Measurements from ENCODE around the gene C18orf63. TPM values are rescaled to one million over a fixed set of nuclear protein-coding genes. Genes with fewer than 3 reads are reported as not detected.

C18orf63 gene
- total RNA-seq, 4 donors from 2014 or later, result not detected

GRCh38 chr18:74346206-74346605, 30.6 kb downstream of the C18orf63 start:
- no peak for TF ChIP-seq EP300 (IDR thresholded peaks at IDR 0.05; ENCODE audit: low read depth)
- no peak for TF ChIP-seq POLR2AphosphoS5 (IDR thresholded peaks at IDR 0.05)
- no peak for TF ChIP-seq CTCF (IDR thresholded peaks at IDR 0.05)
- no peak for TF ChIP-seq POLR2A (IDR thresholded peaks at IDR 0.05)
- Histone ChIP-seq H3K36me3 (no peaks in the 10 kb centered on the region), H3K4me3 (no peak overlapping the region), H3K4me1 (no peaks in the 10 kb centered on the region), H3K9me3 (no peaks in the 10 kb centered on the region), H3K27ac (no peak overlapping the region), H3K27me3 (no peaks in the 10 kb centered on the region)
- in situ Hi-C loops (cut with MboI; ENCODE audit: low pct_ligation_motif_present in 1 of 4, low pct_unique_long_range_greater_than_20kb in 1 of 4, low sequenced_read_pairs in 3 of 4), result loop anchor here in 3 of 4 donors (5.0 to 10.0 kb wide), 2 partner anchors 149 to 151 kb away; no protein-coding TSS in a partner anchor
- no peak for DNase-seq
- intact Hi-C loops (cut with DNase I; ENCODE audit: low total_unique reads), result no loop called here

GRCh38 chr18:74348581-74348980, 32.9 kb downstream of the C18orf63 start:
- no peak for DNase-seq
- in situ Hi-C loops (cut with MboI; ENCODE audit: low pct_ligation_motif_present in 1 of 4, low pct_unique_long_range_greater_than_20kb in 1 of 4, low sequenced_read_pairs in 3 of 4) (loop anchor here in 3 of 4 donors (5.0 to 10.0 kb wide), 2 partner anchors 151 to 154 kb away; no protein-coding TSS in a partner anchor), intact Hi-C loops (cut with DNase I; ENCODE audit: low total_unique reads) (no loop called here)
- Histone ChIP-seq H3K9me3 (no peaks in the 10 kb centered on the region), H3K4me1 (peaks cover 0 to 5% (median 0%) of the 10 kb centered on the region in 4 donors), H3K36me3 (no peaks in the 10 kb centered on the region), H3K27ac (no peak overlapping the region), H3K4me3 (no peak overlapping the region), H3K27me3 (no peaks in the 10 kb centered on the region)
- 56 to 64% methylated on average over 2 of the region's 2 CpGs for WGBS, 2 donors (ENCODE audit: low coverage in 1 of 2)
- TF ChIP-seq POLR2A (IDR thresholded peaks at IDR 0.05) (no peak), POLR2AphosphoS5 (IDR thresholded peaks at IDR 0.05) (no peak), EP300 (IDR thresholded peaks at IDR 0.05; ENCODE audit: low read depth) (no peak), CTCF (IDR thresholded peaks at IDR 0.05) (no peak)

- H3K4me1 ChIP-seq, result peaks cover 0 to 11% (median 0%) of the 10 kb centered on the region in 4 donors
- WGBS, 2 donors (ENCODE audit: low coverage in 1 of 2), result 67% methylated on average over 1 of the region's 1 CpG; no CpG with 5 or more reads in 1 of the 2 donors
- in situ Hi-C loops (cut with MboI; ENCODE audit: low pct_ligation_motif_present in 1 of 4, low pct_unique_long_range_greater_than_20kb in 1 of 4, low sequenced_read_pairs in 3 of 4), result loop anchor here (5.0 to 25.0 kb wide), 5 partner anchors 136 to 211 kb away; partner anchors contain the start of gene CNDP2 (in 1 of the 4)
- H3K9me3 ChIP-seq, result no peaks in the 10 kb centered on the region
- DNase-seq, result no peak
- no peak overlapping the region for H3K27ac ChIP-seq
- TF ChIP-seq EP300 (IDR thresholded peaks at IDR 0.05; ENCODE audit: low read depth), result no peak
- no peak for TF ChIP-seq CTCF (IDR thresholded peaks at IDR 0.05)
- TF ChIP-seq POLR2A (IDR thresholded peaks at IDR 0.05), result no peak
- TF ChIP-seq POLR2AphosphoS5 (IDR thresholded peaks at IDR 0.05), result no peak
- H3K27me3 ChIP-seq, result no peaks in the 10 kb centered on the region
- no peak overlapping the region for H3K4me3 ChIP-seq
- no peaks in the 10 kb centered on the region for H3K36me3 ChIP-seq
- intact Hi-C loops (cut with DNase I; ENCODE audit: low total_unique reads), result loop anchor here (5.0 to 10.0 kb wide), 2 partner anchors 143 to 201 kb away; partner anchors contain the start of gene CNDP2
These were observed 35.7 kb downstream of the C18orf63 start for GRCh38 chr18:74351354-74351753.

- intact Hi-C loops (cut with DNase I; ENCODE audit: low total_unique reads), result loop anchor here (5.0 to 10.0 kb wide), 2 partner anchors 142 to 199 kb away; partner anchors contain the start of gene CNDP2
These were observed 37.6 kb downstream of the C18orf63 start for GRCh38 chr18:74353169-74353775.

More at GRCh38 chr18:74353169-74353775, 37.6 kb downstream of the C18orf63 start:
- H3K27ac ChIP-seq, result no peak overlapping the region
- H3K9me3 ChIP-seq, result no peaks in the 10 kb centered on the region
- WGBS, 2 donors (ENCODE audit: low coverage in 1 of 2), result 56 to 63% methylated on average over 1 of the region's 1 CpG
- in situ Hi-C loops (cut with MboI; ENCODE audit: low pct_ligation_motif_present in 1 of 4, low pct_unique_long_range_greater_than_20kb in 1 of 4, low sequenced_read_pairs in 3 of 4), result loop anchor here (5.0 to 25.0 kb wide), 5 partner anchors 134 to 209 kb away; partner anchors contain the start of gene CNDP2 (in 1 of the 4)
- H3K4me3 ChIP-seq, result no peak overlapping the region
- H3K36me3 ChIP-seq, result no peaks in the 10 kb centered on the region
- TF ChIP-seq CTCF (IDR thresholded peaks at IDR 0.05) (peak; percentile 64 to 86 (median 67)), POLR2A (IDR thresholded peaks at IDR 0.05) (no peak)
- peak; percentile 62 for DNase-seq
- peaks cover 0 to 20% (median 0%) of the 10 kb centered on the region in 4 donors for H3K4me1 ChIP-seq
- H3K27me3 ChIP-seq, result no peaks in the 10 kb centered on the region

Measured in transverse colon (tissue), 4 donors.